GM10248 (cell line): ENCODE measurements around the gene ST6GALNAC2.

Source experiments
- CTCF ChIA-PET: fragments of 300-600 bp; sonication (Branson Sonifier 250); formaldehyde crosslinking; extraction: SDS; loops from one replicate; lab custom pipeline; 2021; ENCODE audit warnings: antibody characterized with exemption; lab: Yijun Ruan, JAX
- POLR2A ChIA-PET: fragments of 350-650 bp; sonication (Branson Sonifier 250); formaldehyde crosslinking; extraction: SDS; loops from one replicate; lab custom pipeline; 2020; ENCODE audit warnings: antibody characterized with exemption; lab: Yijun Ruan, JAX
- DNase-seq: peaks from one replicate; pipeline ENCODE4 v3.0.0; 2012; ENCODE audit errors: extremely low spot score
- CTCF ChIP-seq: IDR thresholded peaks from 2 replicates; pipeline ENCODE4 v1.5.1; 2012; ENCODE audit warnings: mild to moderate bottlenecking, low read depth; ENCODE audit errors: extremely low read depth, missing control alignments, control extremely low read depth

Gene ST6GALNAC2

GRCh38 chr17:76572201-76572910, 13.3 kb downstream of the ST6GALNAC2 start:
- DNase-seq, result no peak
- TF ChIP-seq CTCF, result no peak
- ChIA-PET CTCF (interaction anchor here (8.2 kb wide), 1 partner anchor 14 kb away, joined by 60 read pairs; no protein-coding TSS in a partner anchor), POLR2A (no interaction called here)

GRCh38 chr17:76570877-76571471, 14.7 kb downstream of the ST6GALNAC2 start:
- CTCF ChIA-PET, result interaction anchor here (6.4 to 8.2 kb wide), 2 partner anchors 13 to 53 kb away, joined by 28 to 60 read pairs; no protein-coding TSS in a partner anchor
- POLR2A ChIA-PET, result no interaction called here
- TF ChIP-seq CTCF, result no peak
- DNase-seq, result no peak

- CTCF ChIA-PET, result interaction anchor here (6.4 to 8.2 kb wide), 2 partner anchors 13 to 53 kb away, joined by 28 to 60 read pairs; no protein-coding TSS in a partner anchor
- no peak for DNase-seq
- no peak for TF ChIP-seq CTCF
- POLR2A ChIA-PET, result interaction anchor here (0.6 kb wide), 1 partner anchor 33 kb away, joined by 3 read pairs; no protein-coding TSS in a partner anchor
Measured at GRCh38 chr17:76570457-76570856, 15.2 kb downstream of the ST6GALNAC2 start.

GRCh38 chr17:76569607-76570279, 15.9 kb downstream of the ST6GALNAC2 start:
- TF ChIP-seq CTCF, result no peak
- POLR2A ChIA-PET, result interaction anchor here (0.6 kb wide), 1 partner anchor 34 kb away, joined by 3 read pairs; no protein-coding TSS in a partner anchor
- DNase-seq, result no peak
- CTCF ChIA-PET, result interaction anchor here (1.1 to 8.2 kb wide), 3 partner anchors 9 to 54 kb away, joined by 3 to 60 read pairs (median 28); no protein-coding TSS in a partner anchor

GRCh38 chr17:76568811-76569221, 16.8 kb downstream of the ST6GALNAC2 start:
- ChIA-PET POLR2A (no interaction called here), CTCF (interaction anchor here (1.1 to 8.2 kb wide), 3 partner anchors 10 to 55 kb away, joined by 3 to 60 read pairs (median 28); no protein-coding TSS in a partner anchor)
- no peak for DNase-seq
- no peak for TF ChIP-seq CTCF
